GM12878 (cell line): ENCODE measurements around the gene SORBS2. TPM values are rescaled to one million over a fixed set of nuclear protein-coding genes. Genes with fewer than 3 reads are reported as not detected.

ENCODE experiments used
- ATAC-seq: fragments of 200-7000 bp; cut with Tn5 transposase; 3 replicates; pipeline ENCODE4 v1.9.1; 2020; ENCODE audit warnings: mild to moderate bottlenecking, moderate library complexity
- BruUV-seq: library from RNA; stranded (reverse); fragments of 400-500 nt; replicated peaks from 2 replicates; lab custom pipeline; 2021; lab: Mats Ljungman, UMichigan
- CTCF ChIA-PET: fragments of 300-600 bp; sonication (Branson Sonifier 250); formaldehyde crosslinking; extraction: SDS; loops from one replicate; lab custom pipeline; 2021; ENCODE audit warnings: inconsistent platforms; lab: Yijun Ruan, JAX
- POLR2A ChIA-PET: fragments of 350-600 bp; formaldehyde crosslinking; extraction: SDS; loops from one replicate; lab custom pipeline; 2021; ENCODE audit warnings: inconsistent platforms; lab: Charles Lee
- RAD21 ChIA-PET: fragments of 300-600 bp; sonication (Branson Sonifier 250); formaldehyde crosslinking; loops from one replicate; lab custom pipeline; 2023; ENCODE audit warnings: antibody characterized with exemption; ENCODE audit not compliant: unreplicated experiment; lab: Charles Lee
- SMC1A ChIA-PET: fragments of 300-600 bp; sonication (Branson Sonifier 250); formaldehyde crosslinking; loops from one replicate; lab custom pipeline; 2023; ENCODE audit not compliant: unreplicated experiment, uncharacterized antibody; lab: Charles Lee
- DNase-seq: peaks from one replicate; pipeline ENCODE4 v3.0.0-alpha.2; 2011; ENCODE audit warnings: low read depth, low spot score
- FAIRE-seq: peaks from 3 replicates; lab custom pipeline; 2011; peaks lifted over from hg19 to GRCh38; lab: Jason Lieb, UNC
- H2AFZ ChIP-seq: 2 replicates; pipeline ENCODE4 v1.6.0; 2011; ENCODE audit warnings: low read depth, low read length, control low read depth; ENCODE audit not compliant: control insufficient read depth
- H3K27ac ChIP-seq: 2 replicates; pipeline ENCODE4 v1.5.1; 2011; ENCODE audit warnings: control low read depth; ENCODE audit not compliant: control insufficient read depth, insufficient read depth
- H3K27me3 ChIP-seq, 2 experiments: replicated peaks in 1 of 2; 2 replicates each; pipeline versions ENCODE4 v1.6.0 to v1.6.1; 2011; ENCODE audit warnings: low read length in 1 of 2; ENCODE audit not compliant: control insufficient read depth in 2 of 2, insufficient read depth in 2 of 2
- H3K36me3 ChIP-seq, 2 experiments: 2 replicates each; pipeline ENCODE4 v1.5.1; 2011; ENCODE audit warnings: low read length in 1 of 2; ENCODE audit not compliant: control insufficient read depth in 2 of 2, insufficient read depth in 2 of 2
- H3K4me1 ChIP-seq: 2 replicates; pipeline ENCODE4 v1.6.1; 2011; ENCODE audit warnings: mild to moderate bottlenecking, low read length, moderate library complexity, mixed read lengths; ENCODE audit not compliant: control insufficient read depth, insufficient read depth
- H3K4me2 ChIP-seq: 2 replicates; pipeline ENCODE4 v1.6.0; 2011; ENCODE audit warnings: control low read depth; ENCODE audit not compliant: control insufficient read depth, insufficient read depth
- H3K4me3 ChIP-seq: fragments of 200-600 bp; sonication (generic); 2 replicates; pipeline ENCODE4 v1.5.1; 2016
- H3K79me2 ChIP-seq: 2 replicates; pipeline ENCODE4 v1.6.0; 2011; ENCODE audit warnings: low read length; ENCODE audit not compliant: control insufficient read depth, insufficient read depth
- H3K9ac ChIP-seq: 2 replicates; pipeline ENCODE4 v1.8.0; 2011; ENCODE audit warnings: low read length, control low read depth, mixed read lengths; ENCODE audit not compliant: control insufficient read depth, insufficient read depth
- H3K9me3 ChIP-seq: replicated peaks from 3 replicates; pipeline ENCODE4 v1.5.1; 2011; ENCODE audit warnings: mild to moderate bottlenecking, low read length; ENCODE audit not compliant: control insufficient read depth, insufficient read depth
- H4K20me1 ChIP-seq: 2 replicates; pipeline ENCODE4 v1.6.0; 2011; ENCODE audit not compliant: control insufficient read depth, insufficient read depth
- CHD2 ChIP-seq: IDR thresholded peaks from 2 replicates; pipeline ENCODE4 v1.6.1; 2011; ENCODE audit warnings: low read depth, low read length, improper control_type of control experiment, borderline replicate concordance
- EED ChIP-seq: sonication (generic); IDR thresholded peaks from 2 replicates; pipeline ENCODE4 v1.6.1; 2016; ENCODE audit warnings: antibody characterized with exemption, low read depth
- IRF4 ChIP-seq: IDR thresholded peaks from 2 replicates; pipeline ENCODE4 v1.6.1; 2011; ENCODE audit warnings: low read depth, low read length
- NFXL1 ChIP-seq: fragments of 450-650 bp; IDR thresholded peaks from 2 replicates; pipeline ENCODE4 v1.6.1; 2017; ENCODE audit warnings: antibody characterized with exemption, mild to moderate bottlenecking, borderline replicate concordance
- NR2C1 ChIP-seq: fragments of 450-650 bp; IDR thresholded peaks from 2 replicates; pipeline ENCODE4 v1.6.1; 2017; ENCODE audit warnings: antibody characterized with exemption, mild to moderate bottlenecking, moderate library complexity
- NR2F1 ChIP-seq: fragments of 450-650 bp; conservative IDR thresholded peaks from 2 replicates; pipeline ENCODE4 v1.6.1; 2017; ENCODE audit warnings: mild to moderate bottlenecking
- RCOR1 ChIP-seq: conservative IDR thresholded peaks from 2 replicates; pipeline ENCODE4 v1.6.1; 2012; ENCODE audit warnings: low read depth, low read length, improper control_type of control experiment
- WGBS: methylation state at CpG from one replicate; pipeline ENCODE4 v1.1.6; 2016; ENCODE audit warnings: low lambda C conversion rate; ENCODE audit not compliant: insufficient replicate concordance, insufficient coverage; ENCODE audit errors: missing lambda C conversion rate; 5-methylcytosine and 5-hydroxymethylcytosine counted together
- in situ Hi-C: fragments of 300-500 bp; cut with MboI; formaldehyde crosslinking; loops from 9 replicates; pipeline ENCODE4 v1.14.3; 2018; ENCODE audit warnings: mixed read lengths
- intact Hi-C: fragments of 100-400 bp; cut with micrococcal nuclease; formaldehyde crosslinking; loops from one replicate; pipeline ENCODE4 v1.14.2; 2022; ENCODE audit not compliant: unreplicated experiment
- polyA plus RNA-seq, 11 experiments: library from polyadenylated mRNA; depleted of rRNA in 4 of 11; unstranded in 6 of 11; stranded (reverse) in 5 of 11; fragments of >200 nt; fragmentation: Nextera tagmentation in 4 of 11; fragmentation: Illumina TruSeq in 1 of 11; extraction: Ambion mirVana in 4 of 11; extraction: Trizol in 1 of 11; gene quantifications; 1 replicate in 1 of 11; 2 replicates in 10 of 11; pipeline versions ENCODE4 v1.2.1 to v1.2.3, GENCODE V29; 2011 to 2016; ENCODE audit warnings: inconsistent platforms in 2 of 11, missing spikeins in 2 of 11, low read depth in 1 of 11
- total RNA-seq, 4 experiments: library from RNA; depleted of rRNA in 3 of 4; stranded (reverse); fragments of >200 nt in 3 of 4; fragmentation: Illumina TruSeq in 1 of 4; extraction: Trizol in 1 of 4; gene quantifications; 2 replicates each; pipeline versions ENCODE4 v1.2.1 to v1.2.3, GENCODE V29; 2013 to 2021
- TF ChIP-seq, protein P1 (sequence below): IDR thresholded peaks from 2 replicates; pipeline ENCODE4 v1.6.1; 2012; ENCODE audit warnings: low read length, inconsistent platforms
- TF ChIP-seq, protein P2 (sequence below): fragments of 450-650 bp; IDR thresholded peaks from 2 replicates; pipeline ENCODE4 v1.6.1; 2014; ENCODE audit warnings: mild to moderate bottlenecking
- TF ChIP-seq, protein P3 (sequence below): IDR thresholded peaks from 2 replicates; pipeline ENCODE4 v1.6.1; 2011; ENCODE audit warnings: borderline replicate concordance, low read depth, mild to moderate bottlenecking, moderate library complexity, low read length; ENCODE audit not compliant: insufficient read depth, poor library complexity, severe bottlenecking
- TF ChIP-seq, protein P4 (sequence below): IDR thresholded peaks from 2 replicates; pipeline ENCODE4 v1.6.1; 2011; ENCODE audit warnings: borderline replicate concordance, low read depth, mild to moderate bottlenecking, moderate library complexity, mixed read lengths, low read length; ENCODE audit not compliant: insufficient read depth; ENCODE audit errors: extremely low read length
- TF ChIP-seq, protein P5 (sequence below): fragments of 450-650 bp; IDR thresholded peaks from 2 replicates; pipeline ENCODE4 v1.6.1; 2018; ENCODE audit warnings: mild to moderate bottlenecking, low read depth, moderate library complexity; ENCODE audit not compliant: partially characterized antibody

SORBS2 gene
- total and polyA plus RNA-seq, 10 of the 15 experiments (the other 5 are each of a cell fraction or from before 2014, with no cell fraction given), result 0.06 to 3.0 (median 0.79) TPM

DNA sequence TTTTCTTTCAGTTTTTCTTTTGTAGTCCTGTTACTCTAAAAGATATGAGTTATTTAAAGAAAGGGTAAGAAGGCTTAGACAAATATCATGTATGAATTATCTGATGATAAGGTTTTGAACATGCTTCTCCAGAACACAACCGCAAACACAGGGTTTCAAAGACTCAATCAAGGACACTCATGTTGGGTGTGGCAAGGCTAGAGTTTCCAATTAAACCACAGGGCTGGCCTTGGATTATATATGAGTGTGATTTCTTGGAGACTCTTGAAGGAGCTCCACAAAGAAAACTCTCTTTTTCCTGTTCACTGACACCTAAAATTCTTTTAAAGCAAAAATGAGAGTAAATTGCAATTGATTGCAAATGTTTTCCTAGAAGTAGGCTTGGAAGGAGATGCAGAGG lies 166.6 kb downstream of the SORBS2 start:
- ChIA-PET SMC1A (no interaction called here), CTCF (interaction anchor here (1.6 kb wide), 1 partner anchor 393 kb away, joined by 4 read pairs; no protein-coding TSS in a partner anchor), RAD21 (no interaction called here), POLR2A (no interaction called here)
- H3K27ac ChIP-seq, result no peak overlapping the region
- FAIRE-seq, result no peak
- in situ Hi-C loops (loop anchor here (5.0 to 10.0 kb wide), 2 partner anchors 392 to 489 kb away; no protein-coding TSS in a partner anchor), intact Hi-C loops (no loop called here)
- no TSS peak for BruUV-seq
- 97% methylated on average over 1 of the region's 1 CpG for WGBS
- no peaks in the 10 kb centered on the region for H3K79me2 ChIP-seq
- no peaks in the 10 kb centered on the region for H3K4me1 ChIP-seq
- ATAC-seq, result no peak
- H3K9me3 ChIP-seq, result no peaks in the 10 kb centered on the region
- no peaks in the 10 kb centered on the region for H4K20me1 ChIP-seq
- no peak overlapping the region for H3K4me3 ChIP-seq
- no peak overlapping the region for H2AFZ ChIP-seq
- DNase-seq, result no peak
- H3K9ac ChIP-seq, result no peak overlapping the region
- TF ChIP-seq, protein P1, sequence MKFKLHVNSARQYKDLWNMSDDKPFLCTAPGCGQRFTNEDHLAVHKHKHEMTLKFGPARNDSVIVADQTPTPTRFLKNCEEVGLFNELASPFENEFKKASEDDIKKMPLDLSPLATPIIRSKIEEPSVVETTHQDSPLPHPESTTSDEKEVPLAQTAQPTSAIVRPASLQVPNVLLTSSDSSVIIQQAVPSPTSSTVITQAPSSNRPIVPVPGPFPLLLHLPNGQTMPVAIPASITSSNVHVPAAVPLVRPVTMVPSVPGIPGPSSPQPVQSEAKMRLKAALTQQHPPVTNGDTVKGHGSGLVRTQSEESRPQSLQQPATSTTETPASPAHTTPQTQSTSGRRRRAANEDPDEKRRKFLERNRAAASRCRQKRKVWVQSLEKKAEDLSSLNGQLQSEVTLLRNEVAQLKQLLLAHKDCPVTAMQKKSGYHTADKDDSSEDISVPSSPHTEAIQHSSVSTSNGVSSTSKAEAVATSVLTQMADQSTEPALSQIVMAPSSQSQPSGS, result no peak
- TF ChIP-seq EED (no peak), IRF4 (no peak), NR2F1 (no peak), CHD2 (no peak), RCOR1 (no peak), NR2C1 (no peak), NFXL1 (no peak)
- TF ChIP-seq, protein P2, sequence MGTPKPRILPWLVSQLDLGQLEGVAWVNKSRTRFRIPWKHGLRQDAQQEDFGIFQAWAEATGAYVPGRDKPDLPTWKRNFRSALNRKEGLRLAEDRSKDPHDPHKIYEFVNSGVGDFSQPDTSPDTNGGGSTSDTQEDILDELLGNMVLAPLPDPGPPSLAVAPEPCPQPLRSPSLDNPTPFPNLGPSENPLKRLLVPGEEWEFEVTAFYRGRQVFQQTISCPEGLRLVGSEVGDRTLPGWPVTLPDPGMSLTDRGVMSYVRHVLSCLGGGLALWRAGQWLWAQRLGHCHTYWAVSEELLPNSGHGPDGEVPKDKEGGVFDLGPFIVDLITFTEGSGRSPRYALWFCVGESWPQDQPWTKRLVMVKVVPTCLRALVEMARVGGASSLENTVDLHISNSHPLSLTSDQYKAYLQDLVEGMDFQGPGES, result no peak
- TF ChIP-seq, protein P3, sequence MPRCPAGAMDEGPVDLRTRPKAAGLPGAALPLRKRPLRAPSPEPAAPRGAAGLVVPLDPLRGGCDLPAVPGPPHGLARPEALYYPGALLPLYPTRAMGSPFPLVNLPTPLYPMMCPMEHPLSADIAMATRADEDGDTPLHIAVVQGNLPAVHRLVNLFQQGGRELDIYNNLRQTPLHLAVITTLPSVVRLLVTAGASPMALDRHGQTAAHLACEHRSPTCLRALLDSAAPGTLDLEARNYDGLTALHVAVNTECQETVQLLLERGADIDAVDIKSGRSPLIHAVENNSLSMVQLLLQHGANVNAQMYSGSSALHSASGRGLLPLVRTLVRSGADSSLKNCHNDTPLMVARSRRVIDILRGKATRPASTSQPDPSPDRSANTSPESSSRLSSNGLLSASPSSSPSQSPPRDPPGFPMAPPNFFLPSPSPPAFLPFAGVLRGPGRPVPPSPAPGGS, result no peak
- TF ChIP-seq, protein P4, sequence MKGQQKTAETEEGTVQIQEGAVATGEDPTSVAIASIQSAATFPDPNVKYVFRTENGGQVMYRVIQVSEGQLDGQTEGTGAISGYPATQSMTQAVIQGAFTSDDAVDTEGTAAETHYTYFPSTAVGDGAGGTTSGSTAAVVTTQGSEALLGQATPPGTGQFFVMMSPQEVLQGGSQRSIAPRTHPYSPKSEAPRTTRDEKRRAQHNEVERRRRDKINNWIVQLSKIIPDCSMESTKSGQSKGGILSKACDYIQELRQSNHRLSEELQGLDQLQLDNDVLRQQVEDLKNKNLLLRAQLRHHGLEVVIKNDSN, result no peak
- TF ChIP-seq, protein P5, sequence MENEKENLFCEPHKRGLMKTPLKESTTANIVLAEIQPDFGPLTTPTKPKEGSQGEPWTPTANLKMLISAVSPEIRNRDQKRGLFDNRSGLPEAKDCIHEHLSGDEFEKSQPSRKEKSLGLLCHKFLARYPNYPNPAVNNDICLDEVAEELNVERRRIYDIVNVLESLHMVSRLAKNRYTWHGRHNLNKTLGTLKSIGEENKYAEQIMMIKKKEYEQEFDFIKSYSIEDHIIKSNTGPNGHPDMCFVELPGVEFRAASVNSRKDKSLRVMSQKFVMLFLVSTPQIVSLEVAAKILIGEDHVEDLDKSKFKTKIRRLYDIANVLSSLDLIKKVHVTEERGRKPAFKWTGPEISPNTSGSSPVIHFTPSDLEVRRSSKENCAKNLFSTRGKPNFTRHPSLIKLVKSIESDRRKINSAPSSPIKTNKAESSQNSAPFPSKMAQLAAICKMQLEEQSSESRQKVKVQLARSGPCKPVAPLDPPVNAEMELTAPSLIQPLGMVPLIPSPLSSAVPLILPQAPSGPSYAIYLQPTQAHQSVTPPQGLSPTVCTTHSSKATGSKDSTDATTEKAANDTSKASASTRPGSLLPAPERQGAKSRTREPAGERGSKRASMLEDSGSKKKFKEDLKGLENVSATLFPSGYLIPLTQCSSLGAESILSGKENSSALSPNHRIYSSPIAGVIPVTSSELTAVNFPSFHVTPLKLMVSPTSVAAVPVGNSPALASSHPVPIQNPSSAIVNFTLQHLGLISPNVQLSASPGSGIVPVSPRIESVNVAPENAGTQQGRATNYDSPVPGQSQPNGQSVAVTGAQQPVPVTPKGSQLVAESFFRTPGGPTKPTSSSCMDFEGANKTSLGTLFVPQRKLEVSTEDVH, result no peak
- H3K36me3 ChIP-seq, result no peaks in the 10 kb centered on the region
- no peaks in the 10 kb centered on the region for H3K27me3 ChIP-seq
- H3K4me2 ChIP-seq, result no peak overlapping the region
